A204.1 (cell line): ENCODE data around the gene C11orf86.
"Not testable (repeated sequence)": the region's sequence is repeated elsewhere in the genome, so short reads cannot be mapped to it uniquely, and the experiment has no call there.

Source experiments
- FAIRE-seq: peaks from 2 replicates; lab custom pipeline; 2012; peaks lifted over from hg19 to GRCh38; lab: Jason Lieb, UNC

C11orf86 gene

GRCh38 chr11:66967670-66968425 is 7.3 kb upstream of the C11orf86 start:
- FAIRE-seq, result no peak

- FAIRE-seq, result no peak
Observed at GRCh38 chr11:66969584-66970225, 5.4 kb upstream of the C11orf86 start.

GRCh38 chr11:66970371-66970806 is 4.7 kb upstream of the C11orf86 start:
- no peak for FAIRE-seq

GRCh38 chr11:66970807-66971442 is 4.2 kb upstream of the C11orf86 start:
- FAIRE-seq, result no peak

GRCh38 chr11:66971488-66971887 is 3.6 kb upstream of the C11orf86 start:
- no peak for FAIRE-seq

GRCh38 chr11:66973956-66974580 is 1.0 kb upstream of the C11orf86 start:
- no peak for FAIRE-seq

GRCh38 chr11:66975405-66976027 is 412 bp downstream of the C11orf86 start:
- FAIRE-seq, result no peak

GRCh38 chr11:66976028-66976467 is 944 bp downstream of the C11orf86 start:
- no peak for FAIRE-seq

GRCh38 chr11:66976925-66977324 is 1.8 kb downstream of the C11orf86 start:
- no peak for FAIRE-seq

- FAIRE-seq, result no peak
Observed at GRCh38 chr11:66978229-66978628, 3.1 kb downstream of the C11orf86 start.

GRCh38 chr11:66978717-66979116 is 3.6 kb downstream of the C11orf86 start:
- no peak for FAIRE-seq

GRCh38 chr11:66979336-66979980 is 4.4 kb downstream of the C11orf86 start:
- FAIRE-seq, result no peak

- FAIRE-seq, result no peak
Observed at GRCh38 chr11:66981976-66982578, 7.0 kb downstream of the C11orf86 start.

- FAIRE-seq, result no peak
Observed at GRCh38 chr11:66983275-66983924, 8.3 kb downstream of the C11orf86 start.

- no peak for FAIRE-seq
Observed at GRCh38 chr11:66985508-66986177, 10.5 kb downstream of the C11orf86 start.

GRCh38 chr11:66986178-66986545 is 11.1 kb downstream of the C11orf86 start:
- FAIRE-seq, result no peak

GRCh38 chr11:66987158-66987620 is 12.1 kb downstream of the C11orf86 start:
- FAIRE-seq, result no peak

GRCh38 chr11:66987924-66988637 is 13.0 kb downstream of the C11orf86 start:
- no peak for FAIRE-seq

GRCh38 chr11:66988741-66989140 is 13.6 kb downstream of the C11orf86 start:
- not testable (repeated sequence) for FAIRE-seq

- FAIRE-seq, result not testable (repeated sequence)
Observed at GRCh38 chr11:66989360-66989759, 14.3 kb downstream of the C11orf86 start.
